HG02840 (cell line): ENCODE measurements around the gene CPNE5.

ENCODE experiments used
- ATAC-seq: cut with Tn5 transposase; IDR thresholded peaks from one replicate; pipeline ENCODE4 v1.9.1; 2021; ENCODE audit warnings: mild to moderate bottlenecking, moderate library complexity, moderate number of reproducible peaks; ENCODE audit not compliant: unreplicated experiment, low FRiP score

Gene CPNE5

GRCh38 chr6:36858407-36858981 is 19.2 kb upstream of the CPNE5 start:
- ATAC-seq: no peak

GRCh38 chr6:36857325-36857724 is 18.1 kb upstream of the CPNE5 start:
- ATAC-seq: no peak

GRCh38 chr6:36856277-36856676 is 17.0 kb upstream of the CPNE5 start:
- ATAC-seq: no peak

DNA sequence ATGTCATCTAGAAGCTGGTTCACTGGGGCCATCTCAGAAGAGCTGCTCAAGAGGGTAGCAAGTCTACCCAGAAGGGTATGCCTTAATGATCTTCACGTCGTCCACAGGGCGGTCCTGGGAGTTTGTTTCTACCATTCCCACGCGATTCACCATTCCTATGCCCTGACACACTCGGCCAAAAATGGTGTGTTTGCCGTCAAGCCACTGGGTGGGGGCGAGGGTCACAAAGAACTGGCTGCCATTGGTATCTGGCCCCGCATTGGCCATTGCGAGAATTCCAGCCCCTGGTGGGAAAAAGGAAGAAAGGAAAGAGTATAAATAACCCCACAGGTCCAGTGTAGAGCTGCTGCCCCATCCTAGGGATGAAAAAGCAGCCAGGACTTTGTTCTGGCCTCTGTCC is 16.5 kb upstream of the CPNE5 start:
- ATAC-seq: no peak

- no peak for ATAC-seq
Observed at GRCh38 chr6:36853325-36853724, 14.1 kb upstream of the CPNE5 start.

- no peak for ATAC-seq
Observed at GRCh38 chr6:36852481-36853147, 13.4 kb upstream of the CPNE5 start.

- no peak for ATAC-seq
Observed at GRCh38 chr6:36851626-36852025, 12.4 kb upstream of the CPNE5 start.

DNA sequence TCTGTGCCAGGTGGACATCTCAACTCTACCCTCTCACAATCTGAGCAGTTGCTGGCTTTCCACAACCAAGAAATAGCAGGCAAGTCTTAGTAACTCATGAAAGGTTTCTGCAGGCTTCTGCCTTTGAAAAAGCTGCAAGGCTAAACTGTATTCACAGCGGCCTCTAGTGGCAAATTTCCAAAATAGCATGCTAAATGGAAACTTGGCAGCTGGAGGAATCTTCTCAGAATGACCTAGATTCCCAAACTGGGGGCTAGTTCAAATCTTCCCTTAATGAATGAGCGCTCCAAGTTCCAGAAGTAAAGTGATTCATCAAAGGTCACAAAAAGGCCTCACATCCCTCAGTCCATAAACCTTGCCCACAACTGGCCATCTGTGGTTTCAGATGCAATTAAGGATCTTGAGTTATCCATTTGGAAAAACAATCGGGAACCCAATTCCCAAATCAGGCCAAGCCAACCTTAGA is 11.9 kb upstream of the CPNE5 start:
- no peak for ATAC-seq

DNA sequence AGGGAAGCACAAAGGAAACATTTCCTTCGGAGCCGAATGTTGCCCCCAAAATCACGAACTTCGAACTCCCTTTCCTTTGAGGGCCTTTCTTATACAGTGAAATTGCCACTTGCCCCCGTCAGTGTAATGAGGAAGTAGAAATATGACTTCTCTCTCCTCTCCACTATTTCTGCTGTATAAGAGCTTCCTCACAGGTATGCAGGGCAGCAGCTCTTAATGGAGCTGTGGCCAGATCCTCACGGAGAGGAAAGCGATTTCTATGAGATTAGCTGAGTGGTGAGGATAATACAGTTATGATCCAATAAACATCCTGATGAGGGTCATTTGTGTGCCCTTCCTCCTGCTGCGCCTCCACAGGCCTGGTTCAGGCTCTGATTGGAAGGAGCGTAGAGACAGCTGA is 10.8 kb upstream of the CPNE5 start:
- ATAC-seq: no peak

GRCh38 chr6:36848658-36849441 is 9.6 kb upstream of the CPNE5 start:
- no peak for ATAC-seq

DNA sequence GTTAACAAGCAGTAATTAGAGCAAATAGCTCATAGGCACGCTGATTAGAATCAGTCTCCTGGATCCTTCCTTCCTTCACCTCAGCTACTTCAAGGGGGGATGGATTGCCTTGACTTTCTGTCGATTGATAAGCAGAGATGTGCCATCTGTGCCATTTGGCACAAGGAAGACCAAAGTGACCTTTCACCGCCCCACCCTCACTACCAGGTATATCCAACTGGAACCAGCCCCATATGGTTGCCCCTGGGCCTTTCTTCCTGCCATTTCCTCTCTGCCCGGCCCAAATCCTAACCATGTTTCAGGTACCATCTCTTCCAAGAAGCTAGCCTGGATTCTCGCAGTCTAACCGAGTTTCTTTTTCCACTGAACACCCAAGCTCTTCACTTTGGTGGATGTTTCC is 8.7 kb upstream of the CPNE5 start:
- no peak for ATAC-seq

DNA sequence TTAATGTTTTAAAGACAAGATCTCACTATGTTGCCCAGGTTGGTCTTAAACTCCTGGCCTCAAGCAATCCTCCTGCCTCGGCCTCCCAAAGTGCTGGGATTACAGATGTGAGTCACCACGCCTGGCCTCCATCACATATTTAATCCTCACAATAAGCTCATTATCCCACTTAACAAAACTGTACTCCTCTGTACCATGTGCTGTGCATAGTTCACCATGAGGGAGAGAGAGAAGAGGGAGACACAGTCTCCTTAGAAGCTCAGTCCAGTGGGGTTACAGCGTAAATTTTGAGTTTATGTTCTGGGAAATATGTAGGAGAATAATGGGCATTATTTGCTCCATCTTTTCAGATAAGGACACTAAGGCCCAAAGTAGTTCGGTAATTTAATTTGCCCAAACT is 7.9 kb upstream of the CPNE5 start:
- no peak for ATAC-seq

- ATAC-seq: no peak
Observed at GRCh38 chr6:36845233-36845632, 6.0 kb upstream of the CPNE5 start.

DNA sequence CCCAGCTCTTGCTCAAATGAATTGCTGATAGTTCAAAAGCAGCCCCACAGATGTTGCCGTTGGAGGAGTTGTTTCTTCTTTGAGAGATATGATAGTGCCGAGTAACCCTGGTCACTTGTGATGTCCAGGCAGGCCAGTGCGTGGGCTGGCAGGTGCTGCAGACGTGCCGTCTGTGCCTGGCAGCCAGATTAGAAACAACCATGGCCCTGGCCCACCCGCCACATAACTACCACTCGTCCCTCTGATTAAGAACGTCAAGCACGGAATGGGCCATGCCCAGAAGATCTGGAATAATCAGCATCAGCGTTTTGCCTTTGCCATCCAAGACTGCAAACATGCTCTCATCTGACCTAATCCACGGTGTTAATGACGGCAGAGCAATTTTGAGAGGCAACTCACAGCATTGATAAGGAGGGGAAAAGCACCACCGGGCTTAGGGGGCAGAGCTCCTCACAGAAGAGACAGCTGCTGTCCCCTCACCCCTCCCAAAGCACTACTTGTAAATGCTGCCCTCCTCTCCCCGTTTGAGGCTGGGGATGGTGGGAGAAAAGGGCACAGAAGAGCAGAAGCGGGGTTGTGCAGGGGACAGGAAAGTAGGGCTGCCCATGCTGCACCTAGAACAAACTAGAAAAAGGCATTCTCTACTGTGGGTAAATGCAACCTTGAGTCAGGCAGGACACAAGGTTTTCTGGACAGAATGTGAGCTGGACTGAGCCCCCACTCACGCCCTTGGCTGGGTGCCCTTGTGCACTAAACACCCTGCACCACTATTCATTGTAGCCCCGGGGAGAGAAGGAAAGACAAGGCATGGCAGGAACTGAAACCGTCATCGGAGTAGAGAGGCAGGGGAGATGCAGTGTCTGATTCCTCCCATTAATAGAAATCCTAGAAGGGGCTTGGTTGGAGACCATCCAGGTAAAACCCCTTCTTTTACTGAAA is 5.3 kb upstream of the CPNE5 start:
- ATAC-seq: no peak

DNA sequence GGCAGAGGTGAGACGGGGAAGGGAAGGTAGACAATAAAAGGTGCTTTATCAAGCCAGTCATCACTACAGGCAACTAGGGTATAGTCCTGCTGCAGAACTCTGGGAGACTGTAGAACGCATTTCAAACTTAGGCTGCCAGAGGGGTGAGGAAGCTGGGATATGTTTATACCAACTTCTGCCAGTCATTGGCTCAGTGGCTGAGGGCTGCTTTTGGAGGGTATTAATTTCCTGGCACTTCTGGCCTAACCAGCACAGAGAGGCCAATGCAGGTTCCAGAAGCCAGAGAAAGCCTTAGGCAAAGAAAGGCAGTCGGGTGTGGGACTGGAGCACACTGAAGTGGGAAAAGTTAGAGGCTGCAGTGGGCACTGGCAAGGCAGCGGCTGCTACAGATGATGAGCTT is 3.9 kb upstream of the CPNE5 start:
- ATAC-seq: no peak

DNA sequence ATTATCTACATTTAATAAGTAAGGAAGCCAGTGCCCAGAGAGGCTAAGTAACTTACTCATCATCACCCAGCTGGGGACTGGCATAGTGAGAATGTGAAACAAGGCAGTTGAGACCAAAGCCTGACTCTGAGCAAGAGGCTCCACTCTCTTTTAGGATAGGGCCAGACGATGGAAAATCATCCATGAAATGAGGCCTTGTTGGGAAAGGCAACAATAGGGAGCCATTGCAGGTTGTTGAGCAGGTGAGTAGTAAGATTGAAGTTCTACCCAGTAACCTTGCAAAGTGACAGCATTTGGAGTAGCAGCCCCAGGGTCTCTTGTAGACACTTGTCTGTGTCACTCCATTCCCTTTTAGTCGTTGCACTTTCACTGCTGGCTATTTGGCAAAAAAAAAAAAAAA is 2.5 kb upstream of the CPNE5 start:
- ATAC-seq: no peak

DNA sequence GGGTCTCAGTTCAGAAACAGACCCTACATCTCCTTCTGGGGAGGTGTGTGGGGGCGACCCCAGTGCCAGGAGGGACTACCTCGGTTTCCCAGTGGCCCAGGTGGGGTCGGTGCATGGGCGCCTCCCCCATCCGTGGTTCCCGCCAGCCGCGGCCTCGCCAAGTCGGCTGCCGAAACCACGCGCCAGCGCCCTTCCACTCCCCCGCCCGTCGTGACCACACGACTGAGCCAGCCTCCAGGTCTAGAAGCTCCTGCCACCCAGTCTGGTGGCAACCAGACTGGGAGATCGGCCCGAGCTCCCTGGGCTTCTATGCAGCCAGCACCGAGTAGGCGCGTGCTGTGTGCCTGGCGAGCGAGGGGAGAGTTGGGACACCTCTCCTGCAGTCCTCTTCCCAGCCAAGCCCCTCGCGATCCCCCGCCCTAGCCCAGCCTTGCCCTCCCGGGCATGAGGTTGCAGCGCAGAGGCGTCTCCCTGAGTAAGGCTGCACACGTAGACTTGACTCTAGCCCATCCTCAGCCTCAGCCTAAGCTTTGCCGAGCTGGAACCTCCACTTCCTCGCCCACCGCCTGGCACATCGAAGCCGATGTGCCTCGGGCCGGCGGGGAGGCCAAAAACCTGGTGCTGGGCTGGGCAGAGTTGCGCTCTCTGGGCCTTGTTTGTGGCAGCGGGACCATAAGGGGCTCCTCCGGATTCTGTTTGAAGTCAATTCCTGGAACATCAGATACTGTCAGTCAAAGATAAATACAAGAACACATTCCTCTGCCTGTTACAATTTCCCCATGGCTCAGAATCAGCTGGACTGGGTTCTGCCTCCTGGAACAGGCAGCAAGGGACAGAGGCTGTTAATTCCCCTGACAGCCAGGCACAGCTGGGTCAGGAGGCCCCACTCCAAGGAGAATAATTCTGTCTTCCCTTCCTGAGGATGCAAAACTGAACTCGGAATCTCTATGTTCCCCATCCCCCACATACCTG is 1.5 kb upstream of the CPNE5 start:
- no peak for ATAC-seq

GRCh38 chr6:36839749-36840431 is 646 bp upstream of the CPNE5 start:
- ATAC-seq: no peak

- ATAC-seq: no peak
Observed at GRCh38 chr6:36837686-36838085, 1.6 kb downstream of the CPNE5 start.
